Stimulated activated CD4-positive, alpha-beta T cell treated with anti-CD3 and anti-CD28 coated beads, Interleukin-2, amount 100 ng/mL, for 24 hours (primary cell): Measurements from ENCODE around the gene LPGAT1.

Experiments used
- DNase-seq, 2 donors: peaks; one replicate each; pipeline ENCODE4 v3.0.0-alpha.2; 2020

The LPGAT1 gene

GRCh38 chr1:211827051-211827450 is 3.5 kb downstream of the LPGAT1 start:
- no peak for DNase-seq

GRCh38 chr1:211825980-211826379 is 4.6 kb downstream of the LPGAT1 start:
- DNase-seq: no peak

GRCh38 chr1:211822677-211823407 is 7.7 kb downstream of the LPGAT1 start:
- no peak for DNase-seq

- no peak for DNase-seq
Observed at GRCh38 chr1:211816586-211816985, 14.0 kb downstream of the LPGAT1 start.

- DNase-seq: no peak
Observed at GRCh38 chr1:211814313-211814712, 16.2 kb downstream of the LPGAT1 start.

- DNase-seq: no peak
Observed at GRCh38 chr1:211813590-211813989, 17.0 kb downstream of the LPGAT1 start.

GRCh38 chr1:211812584-211812983 is 18.0 kb downstream of the LPGAT1 start:
- no peak for DNase-seq

- no peak for DNase-seq
Observed at GRCh38 chr1:211811848-211812247, 18.7 kb downstream of the LPGAT1 start.

- no peak for DNase-seq
Observed at GRCh38 chr1:211811126-211811525, 19.4 kb downstream of the LPGAT1 start.

GRCh38 chr1:211808475-211808874 is 22.1 kb downstream of the LPGAT1 start:
- no peak for DNase-seq

- no peak for DNase-seq
Observed at GRCh38 chr1:211804915-211805314, 25.6 kb downstream of the LPGAT1 start.

- no peak for DNase-seq
Observed at GRCh38 chr1:211800925-211801607, 29.5 kb downstream of the LPGAT1 start.

- DNase-seq: no peak
Observed at GRCh38 chr1:211797994-211798393, 32.6 kb downstream of the LPGAT1 start.

- DNase-seq: no peak
Observed at GRCh38 chr1:211791979-211792378, 38.6 kb downstream of the LPGAT1 start.

GRCh38 chr1:211789641-211790464 is 40.7 kb downstream of the LPGAT1 start:
- no peak for DNase-seq

GRCh38 chr1:211788626-211789025 is 41.9 kb downstream of the LPGAT1 start:
- no peak for DNase-seq

GRCh38 chr1:211783897-211784296 is 46.7 kb downstream of the LPGAT1 start:
- no peak for DNase-seq

GRCh38 chr1:211783266-211783665 is 47.3 kb downstream of the LPGAT1 start:
- DNase-seq: no peak

- DNase-seq: no peak
Observed at GRCh38 chr1:211781260-211781659, 49.3 kb downstream of the LPGAT1 start.

GRCh38 chr1:211775170-211775569 is 55.4 kb downstream of the LPGAT1 start:
- no peak for DNase-seq

- no peak for DNase-seq
Observed at GRCh38 chr1:211764701-211765100, 65.9 kb downstream of the LPGAT1 start.

GRCh38 chr1:211762206-211762605 is 68.4 kb downstream of the LPGAT1 start:
- no peak for DNase-seq

GRCh38 chr1:211761400-211761799 is 69.2 kb downstream of the LPGAT1 start:
- no peak for DNase-seq
